SW480 (cell line): ENCODE results near the gene SH3PXD2B.
"Not testable (repeated sequence)": the region's sequence is repeated elsewhere in the genome, so short reads cannot be mapped to it uniquely, and the experiment has no call there.

Experiments used
- DNase-seq: peaks from one replicate; pipeline ENCODE4 v3.0.0-alpha.2; 2016; ENCODE audit warnings: low spot score

The SH3PXD2B gene

GRCh38 chr5:172365948-172366608 is 88.2 kb downstream of the SH3PXD2B start:
- DNase-seq = peak; percentile 67

- DNase-seq = no peak
Observed at GRCh38 chr5:172364773-172365172, 89.6 kb downstream of the SH3PXD2B start.

GRCh38 chr5:172362755-172363154 is 91.6 kb downstream of the SH3PXD2B start:
- DNase-seq = no peak

- peak; percentile 49 for DNase-seq
Observed at GRCh38 chr5:172361566-172362238, 92.6 kb downstream of the SH3PXD2B start.

GRCh38 chr5:172358345-172358744 is 96.0 kb downstream of the SH3PXD2B start:
- DNase-seq = no peak

GRCh38 chr5:172356527-172356926 is 97.8 kb downstream of the SH3PXD2B start:
- DNase-seq = no peak

- no peak for DNase-seq
Observed at GRCh38 chr5:172356047-172356446, 98.3 kb downstream of the SH3PXD2B start.

GRCh38 chr5:172353846-172354245 is 100.5 kb downstream of the SH3PXD2B start:
- DNase-seq = no peak

GRCh38 chr5:172353271-172353812 is 101.0 kb downstream of the SH3PXD2B start:
- no peak for DNase-seq

- DNase-seq = not testable (repeated sequence)
Observed at GRCh38 chr5:172352526-172352925, 101.8 kb downstream of the SH3PXD2B start.

GRCh38 chr5:172351240-172351778 is 103.0 kb downstream of the SH3PXD2B start:
- no peak for DNase-seq

GRCh38 chr5:172350212-172351181 is 103.8 kb downstream of the SH3PXD2B start:
- DNase-seq = no peak

- DNase-seq = not testable (repeated sequence)
Observed at GRCh38 chr5:172348733-172349132, 105.6 kb downstream of the SH3PXD2B start.

GRCh38 chr5:172348084-172348483 is 106.2 kb downstream of the SH3PXD2B start:
- no peak for DNase-seq

- no peak for DNase-seq
Observed at GRCh38 chr5:172347496-172348052, 106.8 kb downstream of the SH3PXD2B start.

GRCh38 chr5:172345881-172346280 is 108.4 kb downstream of the SH3PXD2B start:
- no peak for DNase-seq

- DNase-seq = no peak
Observed at GRCh38 chr5:172344855-172345409, 109.4 kb downstream of the SH3PXD2B start.

- DNase-seq = no peak
Observed at GRCh38 chr5:172343741-172344140, 110.6 kb downstream of the SH3PXD2B start.

- DNase-seq = no peak
Observed at GRCh38 chr5:172342918-172343317, 111.4 kb downstream of the SH3PXD2B start.

- DNase-seq = no peak
Observed at GRCh38 chr5:172339264-172340180, 114.8 kb downstream of the SH3PXD2B start.
